Measurements from ENCODE around the gene UBE4A. TPM values are rescaled to one million over a fixed set of nuclear protein-coding genes. Genes with fewer than 3 reads are reported as not detected.

UBE4A gene
- total and polyA plus RNA-seq, 2 donors (not counting 3 experiments of a cell fraction or from before 2014, with no cell fraction given) = 13.3 to 40.2 TPM

DNA sequence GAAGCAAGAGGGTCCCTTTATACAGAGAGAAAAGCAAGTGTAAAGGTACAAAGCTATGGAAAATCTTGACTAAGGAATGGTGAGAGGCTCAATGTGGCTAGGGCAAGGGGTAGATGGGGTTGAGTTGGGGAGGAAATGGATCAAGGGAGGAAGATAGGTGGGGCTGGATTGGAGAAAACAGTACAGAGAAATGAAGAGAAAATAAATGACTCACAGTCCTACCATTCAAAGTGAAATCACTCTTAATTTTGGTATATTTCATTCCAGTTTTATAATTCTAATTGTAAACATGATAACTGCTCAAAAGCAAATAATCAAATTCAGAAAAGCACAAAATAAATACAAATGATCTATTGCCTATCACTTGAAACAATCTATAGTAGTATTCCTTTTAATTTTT, 16.6 kb downstream of the UBE4A start:
- Histone ChIP-seq H3K9me1 (replicated peaks; ENCODE audit: control insufficient read depth, extremely low read depth, insufficient read depth, low read length) (no peaks in the 10 kb centered on the region), H3K9me3 (replicated peaks; ENCODE audit: control insufficient read depth, insufficient read depth, low read length) (no peaks in the 10 kb centered on the region), H3K4me1 (ENCODE audit: control insufficient read depth, extremely low read depth, insufficient read depth, low read length) (no peaks in the 10 kb centered on the region), H3K9ac (replicated peaks; ENCODE audit: extremely low read depth, insufficient read depth, low read length) (no peak overlapping the region), H3K4me2 (ENCODE audit: insufficient read depth, low read length) (no peak overlapping the region), H3K79me2 (ENCODE audit: control insufficient read depth, insufficient read depth, low read length) (no peaks in the 10 kb centered on the region), H3K27ac (ENCODE audit: insufficient read depth, low read depth, low read length) (no peak overlapping the region), H2AFZ (ENCODE audit: low read depth, low read length) (no peak overlapping the region), H3K4me3 (replicated peaks in 1 of 3; ENCODE audit: insufficient read depth in 1 of 3, low read depth in 1 of 3, low read length in 3 of 3) (no peak overlapping the region), H3K36me3 (ENCODE audit: control insufficient read depth in 2 of 2, extremely low read depth in 1 of 2, insufficient read depth in 2 of 2, low read length in 2 of 2) (peaks cover 25 to 26% of the 10 kb centered on the region in 2 experiments), H4K20me1 (replicated peaks; ENCODE audit: control insufficient read depth, extremely low read depth, insufficient read depth, low read length) (no peaks in the 10 kb centered on the region), H3K27me3 (ENCODE audit: control insufficient read depth in 2 of 2, insufficient read depth in 2 of 2, low read length in 2 of 2) (no peaks in the 10 kb centered on the region)
- TF ChIP-seq FOS (IDR thresholded peaks at IDR 0.05; ENCODE audit: borderline replicate concordance, insufficient read depth, low read length) (no peak), GATA2 (IDR thresholded peaks at IDR 0.05; ENCODE audit: insufficient read depth, insufficient read length, low read depth, low read length) (no peak), POLR2AphosphoS5 (IDR thresholded peaks at IDR 0.05; ENCODE audit: insufficient read depth, low read depth, low read length) (no peak), POLR2A (IDR thresholded peaks at IDR 0.05; ENCODE audit: low read depth, low read length) (no peak), MYC (IDR thresholded peaks at IDR 0.05; ENCODE audit: low read depth, low read length) (no peak), JUN (IDR thresholded peaks at IDR 0.05; ENCODE audit: borderline replicate concordance, insufficient read depth, insufficient read length, low read depth) (no peak), EZH2 (IDR thresholded peaks at IDR 0.05; ENCODE audit: borderline replicate concordance, low read depth, low read length, severe bottlenecking) (no peak)
- TF ChIP-seq, protein P1, sequence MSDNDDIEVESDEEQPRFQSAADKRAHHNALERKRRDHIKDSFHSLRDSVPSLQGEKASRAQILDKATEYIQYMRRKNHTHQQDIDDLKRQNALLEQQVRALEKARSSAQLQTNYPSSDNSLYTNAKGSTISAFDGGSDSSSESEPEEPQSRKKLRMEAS (IDR thresholded peaks at IDR 0.05; ENCODE audit: insufficient read depth, insufficient read length) = no peak
- TF ChIP-seq, protein P2, sequence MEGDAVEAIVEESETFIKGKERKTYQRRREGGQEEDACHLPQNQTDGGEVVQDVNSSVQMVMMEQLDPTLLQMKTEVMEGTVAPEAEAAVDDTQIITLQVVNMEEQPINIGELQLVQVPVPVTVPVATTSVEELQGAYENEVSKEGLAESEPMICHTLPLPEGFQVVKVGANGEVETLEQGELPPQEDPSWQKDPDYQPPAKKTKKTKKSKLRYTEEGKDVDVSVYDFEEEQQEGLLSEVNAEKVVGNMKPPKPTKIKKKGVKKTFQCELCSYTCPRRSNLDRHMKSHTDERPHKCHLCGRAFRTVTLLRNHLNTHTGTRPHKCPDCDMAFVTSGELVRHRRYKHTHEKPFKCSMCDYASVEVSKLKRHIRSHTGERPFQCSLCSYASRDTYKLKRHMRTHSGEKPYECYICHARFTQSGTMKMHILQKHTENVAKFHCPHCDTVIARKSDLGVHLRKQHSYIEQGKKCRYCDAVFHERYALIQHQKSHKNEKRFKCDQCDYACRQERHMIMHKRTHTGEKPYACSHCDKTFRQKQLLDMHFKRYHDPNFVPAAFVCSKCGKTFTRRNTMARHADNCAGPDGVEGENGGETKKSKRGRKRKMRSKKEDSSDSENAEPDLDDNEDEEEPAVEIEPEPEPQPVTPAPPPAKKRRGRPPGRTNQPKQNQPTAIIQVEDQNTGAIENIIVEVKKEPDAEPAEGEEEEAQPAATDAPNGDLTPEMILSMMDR (IDR thresholded peaks at IDR 0.05; ENCODE audit: extremely low read depth in 1 of 2, insufficient read depth in 1 of 2, low read depth in 1 of 2, low read length in 2 of 2) = no peak
- FAIRE-seq = no peak
- dilution Hi-C loops (cut with MboI; ENCODE audit: extremely low pct_ligation_motif_present, low sequenced_read_pairs) = loop anchor here (25.0 kb wide), 1 partner anchor 111 kb away; no protein-coding TSS in a partner anchor
- ChIA-PET CTCF (interaction anchor here (1.2 to 1.5 kb wide), 2 partner anchors 16 to 113 kb away, joined by 4 to 5 read pairs; no protein-coding TSS in a partner anchor), POLR2A (no interaction called here)
- intact Hi-C loops (cut with micrococcal nuclease) = no loop called here
- no peak for DNase-seq (ENCODE audit: low read depth, low spot score)
- BruUV-seq (replicated peaks) = no TSS peak

All from endothelial cell of umbilical vein (primary cell).